ENCODE results near the gene ZBTB9.

The ZBTB9 gene

DNA sequence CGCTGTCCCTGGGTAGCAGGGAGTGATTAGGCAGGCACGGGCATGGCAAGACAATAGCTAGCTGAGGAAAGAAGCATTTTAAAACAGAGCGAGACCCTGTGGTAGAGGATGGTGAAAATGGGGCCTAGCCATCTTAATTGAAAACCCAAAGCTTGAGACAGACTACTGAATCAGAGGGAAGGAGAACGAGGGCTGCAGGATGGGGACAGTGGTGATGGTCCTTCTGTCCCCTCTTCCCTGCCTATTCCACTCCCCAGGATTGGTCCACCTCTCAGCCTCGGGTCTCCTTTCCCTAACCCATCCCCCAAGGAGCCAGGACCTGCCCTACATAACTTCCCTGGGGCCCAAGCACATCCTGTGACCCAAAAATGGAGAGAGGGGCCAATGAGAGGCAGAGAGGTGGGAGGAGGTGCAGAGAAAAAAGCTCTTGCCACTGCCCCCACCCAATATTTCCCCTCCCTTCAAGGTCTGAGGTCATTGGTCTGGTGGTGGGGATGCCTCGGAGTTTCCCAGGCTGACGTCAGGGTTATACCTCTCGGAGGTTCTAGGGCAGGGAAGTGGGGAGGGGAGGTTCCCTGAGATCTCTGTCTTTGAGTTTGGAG is 35.6 kb upstream of the ZBTB9 start:
- peak in 3 of 5 donors; percentile 53 to 68 (median 60) for DNase-seq

GRCh38 chr6:33419580-33420490 is 34.5 kb upstream of the ZBTB9 start, which contains the start of gene SYNGAP1:
Gene SYNGAP1, plus strand, starts transcription at chr6:33420065. Its CDS starts 200 bp downstream, at chr6:33420265.
- peak in 1 of 5 donors; percentile 54 for DNase-seq

DNA sequence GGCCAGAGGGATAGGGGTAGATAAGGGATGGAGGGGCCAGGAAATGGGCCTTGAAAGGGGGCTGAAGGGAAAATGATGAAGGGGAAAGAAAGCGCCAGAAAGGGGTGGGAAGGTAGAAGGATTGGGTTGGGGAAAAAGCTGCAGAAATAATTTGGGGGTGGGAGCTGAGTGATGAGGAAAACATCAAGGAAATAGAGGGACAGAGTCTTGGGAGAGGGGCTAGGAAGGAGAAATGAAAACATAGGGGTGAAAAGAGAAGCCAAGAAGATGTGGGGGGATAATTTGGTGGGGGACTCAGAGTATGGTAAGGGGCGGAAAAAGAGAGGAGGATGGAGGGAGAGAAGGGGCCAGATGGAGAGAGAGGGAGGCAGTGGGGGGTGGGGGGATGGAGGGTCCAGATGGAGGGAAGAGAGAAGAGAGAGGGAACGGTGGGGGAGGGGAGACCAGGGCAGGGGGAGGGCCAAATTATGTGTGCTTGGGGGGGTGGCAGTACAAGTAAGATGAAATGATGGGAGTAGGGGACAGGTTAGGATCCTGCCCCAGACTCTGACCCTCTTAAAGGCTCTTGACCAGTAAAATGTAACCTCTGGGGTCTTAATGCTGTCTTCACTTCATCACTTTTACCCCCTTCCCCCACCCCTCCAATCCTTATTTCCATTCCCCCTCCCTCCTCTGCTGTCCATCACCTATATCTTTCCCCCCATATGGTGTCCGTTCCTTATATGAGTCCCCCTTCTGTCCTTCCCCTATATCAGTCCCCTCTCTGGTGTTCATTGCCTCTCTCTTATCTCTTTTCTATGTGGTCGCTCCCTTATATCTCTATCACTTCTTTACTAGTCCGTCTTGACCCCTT is 33.7 kb upstream of the ZBTB9 start:
- DNase-seq = no peak

DNA sequence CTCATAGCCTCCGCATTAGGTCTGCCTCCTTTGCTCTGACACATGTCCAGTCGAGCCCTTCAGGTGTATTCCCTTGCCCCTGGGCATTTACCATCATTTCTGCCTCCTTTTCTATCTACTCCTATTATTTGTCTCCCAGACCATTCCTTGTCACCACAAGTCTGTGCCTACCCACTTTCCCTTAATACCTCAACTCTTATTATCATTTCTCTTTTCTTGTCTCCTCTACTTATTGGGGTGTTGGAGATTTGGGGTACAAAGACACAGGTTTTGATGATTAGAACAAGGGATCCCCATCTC is 33.1 kb upstream of the ZBTB9 start:
- DNase-seq = no peak

GRCh38 chr6:33423777-33424176 is 30.6 kb upstream of the ZBTB9 start:
- no peak for DNase-seq

DNA sequence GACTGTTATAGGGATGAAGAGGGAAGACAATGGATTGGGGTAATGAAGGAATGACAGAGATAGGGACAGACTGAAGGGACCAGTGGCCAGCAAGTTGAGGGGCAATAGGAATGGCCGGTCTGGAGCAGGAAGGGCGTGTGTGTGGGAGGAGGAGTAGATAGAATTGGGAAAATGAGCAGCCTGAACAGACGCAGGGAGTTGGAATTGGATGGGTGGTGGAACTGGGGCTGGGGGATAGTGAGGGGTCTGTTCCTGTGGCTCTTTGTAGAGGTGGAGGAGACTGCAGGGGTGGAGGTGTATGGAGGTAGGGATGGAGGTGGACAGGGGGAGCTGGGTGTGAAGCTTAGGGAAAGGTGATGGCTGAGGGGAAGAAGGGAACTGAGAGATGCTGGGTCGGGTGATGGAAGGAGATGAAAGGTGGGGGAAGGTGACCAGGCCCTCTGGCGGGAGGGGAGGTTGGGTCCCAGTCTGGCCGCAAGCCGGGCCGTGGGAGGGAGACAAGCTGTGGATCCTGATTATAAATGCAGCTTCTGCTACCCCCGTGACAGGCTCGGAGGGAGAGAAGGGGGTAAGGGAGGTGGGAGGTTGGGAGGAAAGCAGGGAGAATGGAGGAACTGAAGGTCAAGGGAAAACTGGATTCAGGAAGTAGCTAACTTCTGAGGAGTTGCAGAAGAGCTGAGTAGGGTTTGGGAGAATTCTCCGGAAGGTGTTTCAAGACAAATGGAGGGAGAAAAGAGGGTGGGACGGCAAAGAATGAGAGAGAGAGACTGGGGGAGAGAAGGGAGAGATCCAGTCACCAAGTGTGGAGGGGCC is 29.3 kb upstream of the ZBTB9 start:
- no peak for DNase-seq

GRCh38 chr6:33425668-33426577 is 28.5 kb upstream of the ZBTB9 start:
- DNase-seq = peak; percentile 70 to 85 (median 76)

- DNase-seq = peak in 3 of 5 donors; percentile 31 to 50 (median 45)
Observed at GRCh38 chr6:33426590-33427511, 27.5 kb upstream of the ZBTB9 start.

DNA sequence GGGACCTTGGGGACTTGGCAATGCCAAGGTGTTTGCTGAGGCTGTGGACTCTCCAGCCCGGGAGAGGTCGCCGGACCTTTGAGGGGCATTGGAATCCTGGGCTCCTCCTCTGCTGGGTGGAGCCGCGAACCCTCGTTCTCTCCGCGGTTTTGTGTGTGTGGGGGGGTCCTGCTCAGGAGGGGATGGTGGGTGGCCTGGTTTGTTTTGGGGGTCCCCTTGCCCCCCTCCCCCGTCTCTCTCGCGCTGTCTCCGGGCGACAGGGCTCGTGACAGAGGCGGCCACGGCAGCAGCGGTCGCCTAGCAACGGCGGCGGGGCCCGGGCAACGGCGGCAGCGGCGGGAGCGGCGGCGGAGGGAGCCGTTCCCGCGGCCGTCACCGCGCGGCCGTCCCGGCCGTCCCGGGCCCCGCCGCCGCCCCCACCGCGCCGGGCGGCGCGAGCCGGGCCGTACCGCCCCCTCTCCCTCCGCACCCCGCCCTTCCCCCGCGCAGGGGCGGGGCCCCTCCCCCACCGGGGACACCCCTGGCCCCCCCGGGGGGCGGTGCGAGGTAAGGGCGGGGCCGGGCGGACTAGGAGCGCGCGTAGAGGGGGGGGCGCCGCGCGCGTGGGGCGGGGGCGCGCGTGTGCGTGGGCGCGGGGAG is 26.7 kb upstream of the ZBTB9 start:
- DNase-seq = peak in 3 of 5 donors; percentile 47 to 69 (median 55)

- peak in 1 of 5 donors; percentile 48 for DNase-seq
Observed at GRCh38 chr6:33428224-33428965, 26.0 kb upstream of the ZBTB9 start.

DNA sequence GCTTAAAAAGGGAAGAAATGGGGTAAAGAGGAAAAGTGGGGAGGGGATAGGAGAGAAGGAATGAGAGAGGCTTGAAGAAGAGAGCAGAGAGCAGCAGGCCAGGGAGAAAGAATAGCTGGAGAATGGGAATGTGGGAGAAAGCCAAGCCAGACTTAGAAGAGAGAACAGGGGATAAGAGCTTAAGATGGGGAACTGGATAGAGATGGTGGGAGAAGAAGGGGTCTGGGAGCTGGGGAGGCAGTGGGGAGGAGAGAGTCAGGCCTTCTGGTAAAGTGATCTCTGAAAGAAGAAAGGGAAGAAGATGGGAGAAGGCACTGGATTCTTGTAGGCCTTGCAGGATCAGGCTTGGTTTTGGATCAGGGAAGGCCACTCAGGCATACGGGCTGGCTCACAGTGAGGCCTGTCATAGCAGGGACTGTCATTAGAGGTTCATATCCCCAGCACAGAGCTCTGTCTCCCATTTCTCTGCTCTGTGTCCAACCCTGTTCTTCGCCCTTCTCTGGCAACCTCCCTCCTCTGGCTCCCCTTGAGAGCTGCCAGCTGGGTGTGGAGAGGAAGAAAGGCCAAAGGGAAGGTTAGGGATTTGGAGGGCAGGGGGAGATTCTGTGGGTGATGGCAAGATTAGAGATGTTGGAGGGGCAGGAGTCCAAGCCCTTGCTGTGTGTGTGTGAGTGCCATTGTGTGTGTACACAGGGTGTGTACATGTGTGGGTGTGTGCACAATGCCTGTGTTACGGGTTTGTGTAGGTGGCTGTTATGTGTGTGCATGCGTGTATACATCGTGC is 25.2 kb upstream of the ZBTB9 start:
- DNase-seq = no peak

DNA sequence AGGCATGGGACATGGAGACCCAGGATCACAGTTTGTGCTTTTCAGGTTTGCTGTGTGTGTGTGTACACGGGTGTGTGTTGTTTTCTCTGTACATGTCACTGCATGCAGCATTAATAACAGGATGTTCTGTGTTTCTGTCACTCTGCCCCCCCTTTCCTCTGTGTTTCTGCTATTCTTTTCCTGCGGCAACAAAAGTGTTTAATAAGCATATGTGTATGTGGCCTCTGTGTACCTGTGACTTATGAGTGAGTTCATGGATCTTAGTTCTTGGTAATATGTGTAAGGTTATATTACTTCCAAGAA is 24.7 kb upstream of the ZBTB9 start:
- DNase-seq = peak in 1 of 5 donors; percentile 52

DNA sequence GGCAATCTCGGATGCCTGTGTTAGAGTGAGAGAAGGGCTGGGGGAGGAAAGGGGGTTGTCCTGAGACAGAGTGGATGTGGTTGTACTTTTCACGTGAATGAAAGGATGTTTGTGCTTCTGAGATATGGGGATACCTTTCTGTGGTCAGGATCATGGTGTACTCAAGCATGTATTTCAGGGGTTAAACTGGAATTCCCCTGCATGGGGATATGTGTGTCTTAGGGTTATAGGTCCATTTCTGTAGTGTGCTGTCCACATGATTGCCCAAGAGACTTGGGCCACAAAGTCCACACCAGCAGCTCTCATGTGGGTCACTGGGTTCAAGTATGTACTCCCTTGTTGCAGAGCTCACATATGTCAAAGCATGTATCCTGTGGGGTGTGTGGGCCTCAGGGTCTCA is 24.0 kb upstream of the ZBTB9 start:
- DNase-seq = peak in 1 of 5 donors; percentile 54

- peak; percentile 60 to 82 (median 76) for DNase-seq
Observed at GRCh38 chr6:33430991-33431879, 23.1 kb upstream of the ZBTB9 start.

- DNase-seq = no peak
Observed at GRCh38 chr6:33431880-33432541, 22.4 kb upstream of the ZBTB9 start.

DNA sequence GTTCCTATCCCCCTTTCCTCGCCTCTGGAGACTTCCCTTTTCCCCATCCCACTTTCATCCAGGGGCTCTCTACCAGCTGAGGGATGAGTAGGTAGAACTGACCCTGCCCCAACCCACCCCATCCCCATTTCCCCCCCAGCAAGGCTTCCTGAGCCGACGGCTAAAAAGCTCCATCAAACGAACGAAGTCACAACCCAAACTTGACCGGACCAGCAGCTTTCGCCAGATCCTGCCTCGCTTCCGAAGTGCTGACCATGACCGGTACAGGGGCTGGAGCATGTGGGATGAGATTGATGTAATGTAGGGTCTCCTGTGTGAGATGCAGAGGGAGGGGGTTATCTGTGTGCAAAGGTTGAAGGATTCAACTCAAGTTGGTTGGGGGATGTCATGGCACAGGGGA is 21.8 kb upstream of the ZBTB9 start:
- DNase-seq = no peak
